Psoas muscle (tissue), 8 donors: ENCODE measurements around the gene CD163L1. TPM values are rescaled to one million over a fixed set of nuclear protein-coding genes. Genes with fewer than 3 reads are reported as not detected.
A peak's percentile ranks its signal among the peaks of the same experiment; 100 is the strongest.

Source experiments
- ATAC-seq, 4 donors: fragments of 200-7000 bp; cut with Tn5 transposase; one replicate each; pipeline ENCODE4 v1.9.1; 2020; ENCODE audit warnings: moderate library complexity in 3 of 4, mild to moderate bottlenecking in 2 of 4
- DNase-seq, 2 donors: peaks; one replicate each; pipeline ENCODE4 v3.0.0-alpha.2; 2020
- H3K27ac ChIP-seq: fragments of 200-600 bp; one replicate; pipeline ENCODE4 v1.8.0; 2022
- H3K27me3 ChIP-seq, 3 donors: fragments of 200-600 bp in 1 of 3; one replicate each; pipeline versions ENCODE4 v1.6.1 to v1.8.0; 2013 to 2022; ENCODE audit warnings: low read length in 2 of 3, mild to moderate bottlenecking in 2 of 3, moderate library complexity in 1 of 3; ENCODE audit not compliant: insufficient read depth in 3 of 3
- H3K36me3 ChIP-seq, 2 donors: fragments of 200-600 bp in 1 of 2; one replicate each; pipeline versions ENCODE4 v1.6.1 to v1.8.0; 2013 to 2022; ENCODE audit warnings: low read depth in 1 of 2, mild to moderate bottlenecking in 1 of 2, moderate library complexity in 1 of 2; ENCODE audit not compliant: insufficient read depth in 1 of 2
- H3K4me1 ChIP-seq: fragments of 200-600 bp; one replicate; pipeline ENCODE4 v1.8.0; 2022
- H3K4me3 ChIP-seq: fragments of 200-600 bp; one replicate; pipeline ENCODE4 v1.8.0; 2022; ENCODE audit warnings: mild to moderate bottlenecking
- H3K9me3 ChIP-seq: fragments of 200-600 bp; one replicate; pipeline ENCODE4 v1.8.0; 2022
- WGBS, 3 donors: extraction: QIAGEN DNeasy Blood & Tissue Kit; methylation state at CpG; one replicate each; pipeline versions ENCODE4 v1.1.6 to v1.1.7; 2013; 5-methylcytosine and 5-hydroxymethylcytosine counted together
- intact Hi-C, 2 donors: fragments of 100-400 bp; cut with DNase I; formaldehyde crosslinking; loops; one replicate each; pipeline versions ENCODE4 v1.11.0 to v1.14.2; 2022
- polyA plus RNA-seq, 3 donors: library from polyadenylated mRNA; stranded (reverse); fragments of 200-250 nt; gene quantifications; one replicate each; pipeline ENCODE4 v1.2.3, GENCODE V29; 2013
- total RNA-seq, 4 donors: library from RNA; stranded (reverse); fragmentation: NEBNext Ultra II Directional in 2 of 4; extraction: Animal tissue kit (Norgen Biotek cat#: 25700) in 2 of 4; gene quantifications; one replicate each; pipeline versions ENCODE4 v1.2.1 to v1.2.4, GENCODE V29; 2021 to 2023
- TF ChIP-seq, protein P1 (sequence below): fragments of 200-600 bp; IDR thresholded peaks from one replicate; pipeline ENCODE4 v1.8.0; 2022; ENCODE audit warnings: antibody characterized with exemption
- donor health status: healthy with polysubstance abuse.
- donor health status: DM: no; HTN: no; CAD: no; lungs with moderate emphysema.
- donor health status: Bipolar disorder and iron deficiency.
- donor health status: healthy.
- donor health status: DM: yes; HTN: yes; CAD: no.
- donor health status: DM: no; HTN: no; CAD: no.
- donor health status: DM: no; HTN: no; CAD: no.
- donor health status: DM: yes; HTN: yes; CAD: no.

The CD163L1 gene
- total and polyA plus RNA-seq, 7 donors, result 0.03 to 2.8 (median 0.80) TPM

DNA sequence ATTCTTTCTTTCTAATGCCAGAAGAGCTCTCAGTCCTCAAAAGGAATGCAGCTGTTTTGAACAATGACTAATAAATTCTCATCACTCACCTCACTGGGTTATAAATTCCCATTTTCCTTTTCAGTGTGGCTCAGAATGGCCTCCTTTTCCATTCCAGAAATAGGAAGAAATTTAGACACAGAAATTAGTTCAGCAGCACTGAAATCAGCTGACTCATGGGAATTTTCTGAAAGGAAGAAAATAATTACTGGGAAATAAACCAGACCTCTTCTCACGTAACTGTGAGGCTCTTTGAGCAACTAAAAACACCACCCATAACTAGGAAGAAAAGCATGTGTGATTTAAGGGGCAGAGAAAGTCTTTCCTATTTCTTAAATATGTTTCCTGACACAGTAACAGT, 35.8 kb upstream of the CD163L1 start:
- Histone ChIP-seq H3K4me3 (no peak overlapping the region), H3K36me3 (no peaks in the 10 kb centered on the region), H3K27me3 (no peaks in the 10 kb centered on the region), H3K4me1 (no peaks in the 10 kb centered on the region), H3K9me3 (no peaks in the 10 kb centered on the region), H3K27ac (no peak overlapping the region)
- TF ChIP-seq, protein P1, sequence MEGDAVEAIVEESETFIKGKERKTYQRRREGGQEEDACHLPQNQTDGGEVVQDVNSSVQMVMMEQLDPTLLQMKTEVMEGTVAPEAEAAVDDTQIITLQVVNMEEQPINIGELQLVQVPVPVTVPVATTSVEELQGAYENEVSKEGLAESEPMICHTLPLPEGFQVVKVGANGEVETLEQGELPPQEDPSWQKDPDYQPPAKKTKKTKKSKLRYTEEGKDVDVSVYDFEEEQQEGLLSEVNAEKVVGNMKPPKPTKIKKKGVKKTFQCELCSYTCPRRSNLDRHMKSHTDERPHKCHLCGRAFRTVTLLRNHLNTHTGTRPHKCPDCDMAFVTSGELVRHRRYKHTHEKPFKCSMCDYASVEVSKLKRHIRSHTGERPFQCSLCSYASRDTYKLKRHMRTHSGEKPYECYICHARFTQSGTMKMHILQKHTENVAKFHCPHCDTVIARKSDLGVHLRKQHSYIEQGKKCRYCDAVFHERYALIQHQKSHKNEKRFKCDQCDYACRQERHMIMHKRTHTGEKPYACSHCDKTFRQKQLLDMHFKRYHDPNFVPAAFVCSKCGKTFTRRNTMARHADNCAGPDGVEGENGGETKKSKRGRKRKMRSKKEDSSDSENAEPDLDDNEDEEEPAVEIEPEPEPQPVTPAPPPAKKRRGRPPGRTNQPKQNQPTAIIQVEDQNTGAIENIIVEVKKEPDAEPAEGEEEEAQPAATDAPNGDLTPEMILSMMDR, result no peak
- no peak for ATAC-seq
- 2 to 11% (median 6%) methylated on average over 1 of the region's 1 CpG for WGBS, 3 donors
- intact Hi-C loops, result no loop called here
- DNase-seq, result no peak

DNA sequence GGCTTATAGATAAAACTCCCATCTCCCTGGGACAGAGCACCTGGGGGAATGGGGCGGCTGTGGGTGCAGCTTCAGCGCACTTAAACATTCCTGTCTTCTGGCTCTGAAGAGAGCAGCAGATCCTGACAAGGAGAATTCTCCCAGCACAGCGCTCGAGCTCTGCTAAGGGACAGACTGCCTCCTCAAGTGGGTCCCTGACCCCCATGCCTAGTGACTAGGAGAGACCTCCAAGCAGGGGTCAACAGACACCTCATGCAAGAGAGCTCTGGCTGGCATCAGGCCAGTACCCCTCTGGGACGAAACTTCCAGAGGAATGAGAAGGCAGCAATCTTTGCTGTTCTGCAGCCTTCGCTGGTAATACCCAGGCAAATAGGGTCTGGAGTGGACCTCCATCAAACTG, 28.1 kb upstream of the CD163L1 start:
- no peak for DNase-seq
- Histone ChIP-seq H3K27me3 (no peaks in the 10 kb centered on the region), H3K9me3 (no peaks in the 10 kb centered on the region), H3K4me3 (no peak overlapping the region), H3K36me3 (no peaks in the 10 kb centered on the region), H3K4me1 (no peaks in the 10 kb centered on the region), H3K27ac (no peak overlapping the region)
- 85 to 90% (median 88%) methylated on average over 6 of the region's 6 CpGs for WGBS, 3 donors
- TF ChIP-seq, protein P1, result no peak
- intact Hi-C loops, result no loop called here
- no peak for ATAC-seq

DNA sequence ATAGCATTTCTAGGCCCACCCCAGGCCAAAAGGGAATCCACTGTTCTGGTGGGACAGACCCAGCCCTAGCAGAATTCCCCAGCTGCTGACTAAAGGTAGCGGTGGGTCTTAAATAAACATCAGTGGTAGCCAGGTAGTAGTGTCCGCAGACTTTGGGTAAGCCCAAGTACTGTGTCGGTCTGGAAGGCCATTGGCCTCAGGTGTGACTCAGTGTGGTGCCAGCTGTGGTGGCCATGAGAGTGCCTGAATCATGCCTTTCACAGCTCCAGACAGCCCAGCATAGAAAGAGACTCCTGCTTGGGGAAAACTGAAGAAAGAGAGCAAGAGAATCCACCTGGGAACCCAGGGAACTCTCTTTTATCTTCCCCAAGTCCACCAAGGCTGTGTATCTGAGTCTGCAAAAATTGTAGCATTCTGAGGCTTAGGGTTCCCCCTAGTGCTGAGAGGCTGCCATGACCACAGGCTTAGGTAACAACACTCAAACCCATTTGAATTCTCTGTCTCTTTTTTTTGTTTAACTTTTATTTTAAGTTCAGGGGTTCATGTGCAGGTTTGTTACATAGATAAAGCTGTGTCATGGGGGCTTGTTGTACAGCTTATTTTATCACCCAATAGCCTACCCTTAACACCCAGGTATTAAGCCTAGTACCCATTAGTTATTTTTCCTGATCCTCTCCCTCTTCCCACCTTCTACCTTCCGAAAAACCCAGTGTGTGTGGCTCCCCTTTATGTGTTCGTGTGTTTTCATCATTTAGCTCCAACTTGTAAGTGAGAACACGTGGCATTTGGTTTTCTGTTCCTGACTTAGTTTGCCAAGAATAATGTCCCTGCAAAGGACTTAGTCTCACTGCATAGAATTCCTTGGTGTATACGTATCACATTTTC, 16.7 kb upstream of the CD163L1 start:
- no peak overlapping the region for H3K27ac ChIP-seq
- H3K9me3 ChIP-seq, result no peaks in the 10 kb centered on the region
- intact Hi-C loops, result loop anchor here in 1 of 2 donors (5.0 kb wide), 1 partner anchor 238 kb away; no protein-coding TSS in a partner anchor
- H3K4me1 ChIP-seq, result no peaks in the 10 kb centered on the region
- no peaks in the 10 kb centered on the region for H3K27me3 ChIP-seq
- TF ChIP-seq, protein P1, result peak; percentile 53
- no peaks in the 10 kb centered on the region for H3K36me3 ChIP-seq
- no peak overlapping the region for H3K4me3 ChIP-seq
- 60 to 66% (median 65%) methylated on average over 7 of the region's 7 CpGs for WGBS, 3 donors
- ATAC-seq (peak in 2 of 4 donors; percentile 62 to 67), DNase-seq (no peak)

DNA sequence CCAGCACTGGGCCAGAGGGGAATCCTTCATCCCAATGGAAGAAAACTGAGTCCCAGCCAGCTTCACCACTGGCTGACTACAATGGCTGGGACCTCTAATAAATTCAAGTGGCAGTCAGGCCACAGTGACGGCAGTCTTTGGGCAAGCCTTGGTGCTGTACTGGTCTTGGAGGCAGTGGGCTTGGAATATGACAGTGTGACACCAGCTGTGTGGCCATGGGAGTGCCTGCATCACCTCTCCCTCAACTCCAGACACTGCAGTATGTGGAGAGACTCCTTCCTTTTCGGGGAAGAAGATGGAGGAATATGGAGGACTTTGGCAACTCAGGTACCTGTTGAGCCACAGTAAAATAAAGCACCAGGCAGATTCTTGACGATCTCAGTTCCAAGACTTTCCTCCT, 16.0 kb upstream of the CD163L1 start:
- Histone ChIP-seq H3K36me3 (no peaks in the 10 kb centered on the region), H3K9me3 (no peaks in the 10 kb centered on the region), H3K27ac (no peak overlapping the region), H3K4me3 (no peak overlapping the region), H3K27me3 (no peaks in the 10 kb centered on the region), H3K4me1 (no peaks in the 10 kb centered on the region)
- WGBS, 3 donors, result 76 to 87% (median 81%) methylated on average over 3 of the region's 3 CpGs
- ATAC-seq, result no peak
- intact Hi-C loops, result loop anchor here in 1 of 2 donors (5.0 kb wide), 1 partner anchor 238 kb away; no protein-coding TSS in a partner anchor
- TF ChIP-seq, protein P1, result no peak
- no peak for DNase-seq
